K562 treated with DMSO at 1 percent for 4 hours (cell line): ENCODE measurements around the gene CFAP107. TPM values are rescaled to one million over a fixed set of nuclear protein-coding genes. Genes with fewer than 3 reads are reported as not detected.

Experiments used
- total RNA-seq: library from RNA; unstranded; fragments of 300-600 nt; gene quantifications from 2 replicates; pipeline ENCODE4 v1.2.3, GENCODE V29; 2022; ENCODE audit not compliant: insufficient read depth

CFAP107 gene
- total RNA-seq: 0.21 and 0.44 TPM in 2 replicates

DNA sequence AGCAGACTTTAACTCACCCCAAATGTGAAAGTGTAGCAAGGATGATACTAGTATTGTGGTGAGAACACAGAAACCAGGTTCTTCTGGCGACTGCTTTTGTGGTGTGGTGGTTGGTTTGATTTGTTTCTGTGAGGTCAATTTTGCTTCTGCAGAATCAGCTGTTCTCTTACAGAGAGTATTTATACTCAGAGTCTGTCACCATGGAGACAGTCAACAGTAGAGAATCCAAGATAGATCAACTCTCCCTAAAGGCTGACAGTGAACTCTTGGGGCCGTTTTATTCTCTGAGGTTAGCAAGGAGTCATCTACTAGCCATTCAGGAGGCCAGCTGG is at the start of gene CFAP107:
TSS of gene CFAP107 (plus strand) at position 209 of the 332 bp plus-strand sequence. CDS start 231 bp downstream, outside the sequence.

GRCh38 chr1:12715896-12716437 is 30.0 kb upstream of the CFAP107 start, which contains the start of gene AADACL3:
Gene AADACL3 (plus strand): TSS chr1:12716110. CDS start chr1:12716177, 67 bp downstream.

DNA sequence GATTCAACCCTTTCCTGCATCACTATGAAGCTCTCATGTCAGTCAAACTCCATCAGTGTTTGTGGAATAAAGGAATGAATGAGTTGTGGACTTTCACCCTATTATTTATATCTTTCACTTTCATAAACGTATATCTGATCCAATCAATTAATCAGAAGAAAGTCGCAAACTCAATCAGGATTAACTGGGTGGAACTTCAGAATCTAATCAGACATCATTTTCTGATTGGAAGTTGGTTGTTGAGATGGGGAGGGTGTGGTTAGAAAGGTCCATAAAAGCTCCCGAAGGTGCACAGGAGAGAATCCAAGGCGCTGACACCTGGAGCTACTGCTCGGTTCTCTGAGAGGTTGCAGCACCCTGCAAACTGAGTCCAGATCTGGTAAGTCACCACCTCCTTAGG is 27.4 kb downstream of the CFAP107 start, which contains the start of gene PRAMEF12:
TSS of gene PRAMEF12 (plus strand) at position 301 of the 400 bp plus-strand sequence. CDS start 1,130 bp downstream, outside the sequence.

GRCh38 chr1:12791097-12791496 is 45.1 kb downstream of the CFAP107 start, which contains the start of gene PRAMEF1:
Gene PRAMEF1 (plus strand): TSS chr1:12791397. CDS start chr1:12793228, 1,831 bp downstream.

Other genes with a start within 250 kb of the CFAP107 start
- 17.5 and 18.5 TPM in 2 replicates for gene DHRS3, start 128.0 kb upstream of the CFAP107 start, total RNA-seq
- gene AADACL4, start 102.1 kb upstream of the CFAP107 start, total RNA-seq: not detected in 2 replicates
- gene AADACL3, start 30.1 kb upstream of the CFAP107 start, total RNA-seq: not detected in 2 replicates
- not detected in 2 replicates for gene PRAMEF12, start 27.5 kb downstream of the CFAP107 start, total RNA-seq
- not detected in 2 replicates for gene PRAMEF1, start 45.2 kb downstream of the CFAP107 start, total RNA-seq
- gene PRAMEF11, start 85.2 kb downstream of the CFAP107 start, total RNA-seq: not detected in 2 replicates
- gene HNRNPCL1, start 102.5 kb downstream of the CFAP107 start, total RNA-seq: not detected in 2 replicates
- not detected in 2 replicates for gene PRAMEF2, start 110.9 kb downstream of the CFAP107 start, total RNA-seq
- not detected in 2 replicates for gene PRAMEF4, start 140.0 kb downstream of the CFAP107 start, total RNA-seq
- gene PRAMEF10, start 152.1 kb downstream of the CFAP107 start, total RNA-seq: not detected in 2 replicates
- not detected in 2 replicates for gene PRAMEF7, start 170.4 kb downstream of the CFAP107 start, total RNA-seq
- not detected in 2 replicates for gene PRAMEF6, start 201.4 kb downstream of the CFAP107 start, total RNA-seq